ENCODE measurements around the gene NLGN4Y.

The NLGN4Y gene

DNA sequence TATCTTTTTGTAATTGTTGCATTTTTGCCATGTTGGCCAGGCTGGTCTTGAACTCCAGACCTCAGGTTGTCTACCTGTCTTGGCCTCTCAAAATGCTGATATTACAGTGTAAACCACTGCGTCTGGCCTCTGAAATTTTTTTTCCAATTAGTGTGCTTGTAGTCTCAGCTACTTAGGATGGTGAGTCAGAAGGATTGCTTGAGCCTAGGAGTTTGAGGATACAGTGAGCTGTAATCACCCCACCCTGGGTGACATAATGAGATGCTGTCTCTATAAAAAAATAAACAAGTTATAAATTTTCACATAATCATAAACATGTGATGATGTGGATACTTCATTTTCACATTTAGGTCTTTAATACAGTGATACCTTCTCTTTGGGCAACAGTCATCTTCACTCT lies 154.9 kb downstream of the NLGN4Y start:
- no peak for DNase-seq

- no peak for DNase-seq
Measured at GRCh38 chrY:14694543-14694942, 170.2 kb downstream of the NLGN4Y start.

DNA sequence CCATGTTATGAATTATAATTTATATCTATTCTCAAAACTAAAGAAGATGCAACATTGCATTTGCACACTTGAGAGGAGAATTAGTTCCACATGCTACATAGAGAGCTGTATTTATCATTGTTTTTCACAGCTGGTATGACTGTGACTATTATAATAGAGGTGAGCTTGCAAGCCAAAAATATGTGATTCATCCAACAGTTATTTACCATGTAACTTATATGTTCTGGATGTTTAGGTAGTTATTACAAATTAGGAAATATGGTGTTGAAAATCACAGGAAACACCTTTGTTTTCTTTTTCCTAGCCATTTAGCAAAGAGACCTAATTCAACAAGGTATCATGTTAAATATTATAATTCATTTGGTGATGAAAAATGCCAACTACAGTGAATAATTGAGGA lies 183.8 kb downstream of the NLGN4Y start:
- no peak for DNase-seq

- DNase-seq: no peak
Measured at GRCh38 chrY:14741596-14741995, 217.3 kb downstream of the NLGN4Y start.

- DNase-seq: no peak
Measured at GRCh38 chrY:14748329-14748728, 224.0 kb downstream of the NLGN4Y start.

DNA sequence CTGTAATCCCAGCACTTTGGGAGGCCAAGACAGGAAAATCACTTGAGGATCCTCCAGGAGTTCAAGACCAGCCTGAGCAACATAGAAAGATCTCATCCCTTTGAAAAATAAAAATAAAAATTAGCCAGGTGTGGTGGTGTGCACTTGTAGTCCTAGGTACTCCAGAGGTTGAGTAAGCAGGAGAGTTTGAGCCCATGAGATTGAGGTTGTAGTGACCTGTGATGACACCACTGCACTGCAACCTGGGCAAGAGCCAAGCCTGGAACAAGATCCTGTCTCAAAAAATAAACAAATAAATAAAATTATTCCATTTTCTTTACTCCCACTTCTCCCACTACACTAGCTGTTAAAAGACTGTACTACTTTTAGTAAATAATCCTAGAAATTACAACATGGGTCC lies 231.2 kb downstream of the NLGN4Y start:
- DNase-seq: no peak

- no peak for DNase-seq
Measured at GRCh38 chrY:14762903-14763302, 238.6 kb downstream of the NLGN4Y start.

DNA sequence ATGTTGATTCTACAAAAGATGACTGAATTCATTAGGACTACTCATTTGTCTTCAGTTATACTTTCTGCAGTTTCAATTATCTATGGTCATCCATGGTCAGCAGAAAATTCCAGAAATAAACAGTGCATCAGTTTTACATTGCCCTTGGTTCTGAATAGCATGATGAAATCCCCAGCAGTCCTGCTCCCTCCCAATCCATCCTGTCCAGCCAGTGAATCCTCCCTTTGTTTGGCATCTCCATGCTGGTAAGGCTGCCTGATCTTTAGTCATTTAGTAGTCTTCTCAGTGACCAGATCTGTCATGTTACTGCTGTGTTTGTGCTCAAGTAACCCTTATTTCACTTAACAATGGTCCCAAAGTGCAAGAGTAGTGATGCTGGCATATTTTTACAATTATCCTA lies 239.3 kb downstream of the NLGN4Y start:
- no peak for DNase-seq

DNA sequence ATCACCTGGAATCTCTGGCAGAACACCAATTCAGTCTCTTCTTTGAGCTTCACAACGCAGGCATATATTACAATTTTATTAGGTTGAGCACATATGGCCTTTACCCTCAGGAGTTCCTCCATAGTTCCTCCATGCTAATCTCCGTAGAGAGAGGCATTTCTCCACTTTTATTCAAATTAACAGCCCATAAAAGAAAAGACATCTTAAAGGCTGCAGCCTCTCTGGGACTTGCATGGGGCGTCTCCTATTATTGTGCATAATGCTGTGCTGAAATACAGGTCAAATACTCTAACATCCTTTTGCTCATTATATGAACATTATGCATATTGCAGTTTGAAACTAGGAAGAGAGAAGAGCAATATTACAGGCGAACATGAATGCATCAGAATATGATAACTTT lies 253.9 kb downstream of the NLGN4Y start:
- no peak for DNase-seq

DNA sequence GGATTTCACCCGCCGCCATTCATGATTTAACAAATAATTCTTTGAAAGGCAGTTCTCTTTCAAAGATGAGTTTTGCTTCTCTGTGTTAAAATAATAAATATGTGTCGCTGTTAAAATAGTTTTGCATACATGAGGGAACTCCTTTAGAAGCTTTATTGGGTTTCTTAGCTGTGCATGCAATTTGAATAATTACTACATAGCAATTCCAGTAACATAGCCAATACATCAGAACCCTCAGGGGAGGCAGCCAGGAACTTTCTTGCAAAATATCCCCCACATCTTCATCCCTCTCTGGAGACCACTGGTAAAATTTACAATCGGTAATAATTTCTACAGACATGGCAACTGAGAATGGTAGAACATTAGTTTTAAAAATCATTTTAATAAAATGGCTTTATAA lies 268.8 kb downstream of the NLGN4Y start:
- DNase-seq: no peak

DNA sequence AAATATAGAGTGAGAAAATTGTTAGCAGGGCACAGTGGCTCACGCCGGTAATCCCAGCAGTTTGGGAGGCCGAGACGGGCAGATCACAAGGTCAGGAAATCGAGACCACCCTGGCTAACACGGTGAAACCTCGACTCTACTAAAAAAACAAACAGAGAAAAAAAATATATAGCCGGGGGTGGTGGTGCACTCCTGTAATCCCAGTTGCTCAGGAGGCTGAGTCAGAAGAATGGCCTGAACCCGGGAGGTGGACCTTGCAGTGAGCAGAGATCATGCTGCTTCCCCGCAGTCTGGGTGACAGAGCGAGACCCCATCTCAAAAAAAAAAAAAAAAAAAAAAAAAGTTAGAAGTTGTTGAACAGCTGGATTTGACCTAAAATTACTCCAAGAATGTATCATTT lies 269.3 kb downstream of the NLGN4Y start:
- DNase-seq: no peak

DNA sequence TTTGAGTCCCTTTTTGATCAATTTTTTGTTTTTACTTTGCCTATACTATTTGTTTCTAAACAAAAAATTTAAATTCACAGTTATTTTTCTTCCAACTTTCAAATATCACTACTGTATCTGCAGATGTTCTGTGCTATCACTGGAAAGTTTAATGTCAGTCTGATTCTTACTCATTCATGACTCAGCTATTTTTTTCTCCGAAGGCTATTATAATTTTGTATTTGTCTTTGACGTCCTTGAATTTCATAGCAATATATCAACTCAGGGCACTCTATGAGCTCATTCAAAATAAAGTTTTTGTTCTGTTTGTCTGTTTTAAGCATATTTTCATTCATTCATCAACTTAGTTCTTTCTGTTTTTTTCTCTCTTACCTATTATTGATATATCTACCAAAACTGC lies 273.7 kb downstream of the NLGN4Y start:
- DNase-seq: no peak

DNA sequence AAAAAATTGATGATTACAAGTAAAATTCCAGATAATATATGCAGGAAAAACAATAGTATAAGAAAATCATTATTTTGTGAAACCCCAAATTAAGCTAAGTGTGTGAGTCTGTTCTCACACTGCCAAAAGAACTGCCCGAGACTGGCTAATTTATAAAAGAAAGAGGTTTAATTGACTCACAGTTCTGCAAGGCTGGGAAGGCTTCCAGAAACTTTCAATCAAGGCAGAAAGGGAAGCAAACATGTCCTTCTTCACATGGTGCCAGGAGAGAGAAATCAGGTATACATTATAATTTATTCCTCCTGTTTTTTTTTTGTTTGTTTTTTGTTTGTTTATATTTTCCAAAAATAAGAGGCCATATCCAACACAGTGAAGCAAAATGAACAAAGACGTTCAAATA lies 276.8 kb downstream of the NLGN4Y start:
- no peak for DNase-seq

GRCh38 chrY:14802125-14802524 lies 277.8 kb downstream of the NLGN4Y start:
- DNase-seq: no peak

GRCh38 chrY:14804041-14804440 lies 279.7 kb downstream of the NLGN4Y start:
- DNase-seq: no peak

DNA sequence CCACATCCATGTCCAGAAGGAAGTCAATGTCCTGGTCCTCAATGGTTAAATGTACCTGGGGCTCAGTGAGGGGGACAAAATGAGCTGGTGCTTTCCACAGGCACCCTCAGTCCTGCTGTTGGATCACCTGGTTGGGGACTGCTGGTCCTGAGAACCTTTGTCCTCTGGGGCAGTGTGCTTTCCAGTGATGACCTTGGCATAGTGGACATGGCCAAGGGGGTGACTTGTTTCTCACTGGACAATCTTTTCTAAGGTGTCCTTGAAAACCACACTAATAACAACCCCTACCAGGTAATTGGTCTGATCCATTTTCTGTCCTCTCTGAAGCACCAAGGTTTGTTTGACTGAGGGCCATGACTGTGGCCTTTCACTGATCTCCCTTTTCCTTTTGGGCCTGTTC lies 294.1 kb downstream of the NLGN4Y start:
- no peak for DNase-seq

DNA sequence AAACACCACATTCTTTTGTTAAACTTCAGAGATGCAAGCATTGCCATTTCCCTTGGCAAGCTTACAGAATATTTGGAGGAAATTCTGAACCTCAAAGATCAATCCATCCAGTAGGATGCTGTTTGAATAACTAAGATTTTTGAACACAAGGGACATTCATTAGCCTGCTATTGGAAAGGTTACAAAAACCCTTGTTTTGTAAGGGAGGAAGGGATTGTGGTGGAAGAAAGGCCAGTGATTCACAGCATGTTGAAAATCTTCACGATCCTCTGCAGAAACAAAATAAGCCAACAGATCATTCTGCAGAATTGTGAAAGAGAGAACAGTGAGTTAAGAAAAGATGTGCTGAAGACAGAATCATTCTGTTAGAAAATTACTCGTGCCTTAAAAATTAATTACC lies 297.9 kb downstream of the NLGN4Y start:
- DNase-seq: no peak

- DNase-seq: no peak
Measured at GRCh38 chrY:14822906-14823305, 298.6 kb downstream of the NLGN4Y start.

GRCh38 chrY:14824583-14824982 lies 300.3 kb downstream of the NLGN4Y start:
- no peak for DNase-seq

- no peak for DNase-seq
Measured at GRCh38 chrY:14825728-14826127, 301.4 kb downstream of the NLGN4Y start.

- no peak for DNase-seq
Measured at GRCh38 chrY:14828531-14828930, 304.2 kb downstream of the NLGN4Y start.

- DNase-seq: no peak
Measured at GRCh38 chrY:14829366-14829885, 305.1 kb downstream of the NLGN4Y start.

DNA sequence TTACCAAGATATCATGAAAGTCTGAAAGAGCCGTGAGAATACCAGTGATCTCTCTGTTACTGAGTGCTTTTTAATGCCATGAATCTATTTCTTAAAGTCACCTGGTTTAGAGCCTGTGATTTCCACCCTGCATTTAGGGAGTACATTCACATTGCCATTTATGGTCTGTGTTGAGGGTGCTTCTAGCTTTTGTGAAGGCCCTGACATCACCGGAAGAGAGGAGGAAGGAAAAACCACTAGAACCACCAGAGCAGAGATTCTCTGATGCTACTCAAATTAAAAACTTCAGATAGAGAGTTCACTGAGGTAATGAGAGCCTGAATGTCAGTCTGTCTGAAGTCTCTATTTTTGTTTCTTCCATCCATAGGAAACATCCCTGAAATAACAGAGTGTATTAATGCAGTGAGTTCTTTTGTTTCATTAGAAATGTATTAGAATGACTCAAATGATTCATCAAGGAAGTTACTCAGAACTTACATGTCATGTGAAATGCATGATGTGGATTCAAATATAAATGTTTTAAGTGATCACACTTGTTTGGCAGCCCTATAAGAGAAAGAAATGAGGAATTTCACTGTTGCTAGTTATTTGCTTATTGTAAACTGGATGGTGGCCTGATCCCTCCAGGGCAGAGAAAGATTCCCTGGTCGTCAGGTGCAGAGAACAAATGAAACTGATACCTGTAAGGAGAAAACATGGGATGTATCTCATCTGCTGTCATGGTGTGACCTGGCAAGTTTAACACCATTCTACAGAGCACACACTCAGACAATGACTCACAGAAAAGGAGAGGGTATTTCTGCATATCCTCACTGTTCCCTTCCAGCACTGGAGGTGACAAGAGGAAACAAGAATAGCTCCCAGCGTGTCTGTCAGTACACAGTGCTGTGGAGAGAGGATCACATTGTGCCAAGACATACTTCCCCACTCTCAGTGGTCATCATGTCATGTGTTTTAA lies 310.1 kb downstream of the NLGN4Y start:
- no peak for DNase-seq

DNA sequence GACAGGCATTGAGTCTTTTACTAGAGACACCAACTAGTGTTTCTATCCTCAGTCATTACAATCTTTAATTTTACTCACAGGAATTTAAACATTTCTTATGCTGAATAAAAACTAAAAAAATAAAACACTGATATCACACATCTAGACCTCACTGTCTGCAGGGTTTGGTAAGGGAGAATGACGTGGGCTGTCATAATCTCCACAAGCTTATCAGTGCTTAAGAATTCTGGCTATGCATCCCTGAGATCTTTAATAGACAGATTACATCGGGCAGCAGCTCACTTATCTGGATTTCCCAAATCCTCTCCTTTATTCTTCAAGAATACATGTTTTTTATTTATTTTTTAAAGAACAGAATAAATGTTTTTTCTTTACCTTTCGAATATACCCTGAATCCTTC lies 313.1 kb downstream of the NLGN4Y start:
- no peak for DNase-seq

DNA sequence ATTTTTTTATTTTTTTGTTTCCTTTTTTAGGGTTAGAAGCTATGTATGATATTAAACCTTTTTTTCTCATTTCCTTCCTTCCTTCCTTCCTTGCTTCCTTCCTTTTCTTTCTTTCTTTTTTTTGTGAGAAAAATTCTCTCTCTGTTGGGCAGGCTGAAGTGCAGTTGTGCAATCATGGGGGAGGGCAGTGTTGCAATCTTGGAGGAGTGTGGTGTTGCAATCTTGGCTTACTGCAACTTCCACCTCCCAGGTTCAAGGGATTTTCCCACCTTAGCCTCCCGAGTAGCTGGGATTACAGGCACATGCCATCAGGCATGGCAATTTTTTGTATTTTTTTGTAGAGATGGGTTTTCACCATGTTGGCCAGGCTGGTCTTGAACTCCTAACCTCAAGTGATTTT lies 326.4 kb downstream of the NLGN4Y start:
- no peak for DNase-seq

Data from activated CD4-positive, alpha-beta T cell treated with anti-CD3 and anti-CD28 coated beads, Interleukin-2, amount 50 U/mL, for 1 hour (primary cell).